T-helper 1 cell (primary cell): Measurements from ENCODE around the gene NPC2.
"Not testable (repeated sequence)": the region's sequence is repeated elsewhere in the genome, so short reads cannot be mapped to it uniquely, and the experiment has no call there.

Experiments
- DNase-seq, 5 donors: peaks; one replicate each; pipeline ENCODE4 v3.0.0-alpha.2; 2012 to 2020

The NPC2 gene

DNA sequence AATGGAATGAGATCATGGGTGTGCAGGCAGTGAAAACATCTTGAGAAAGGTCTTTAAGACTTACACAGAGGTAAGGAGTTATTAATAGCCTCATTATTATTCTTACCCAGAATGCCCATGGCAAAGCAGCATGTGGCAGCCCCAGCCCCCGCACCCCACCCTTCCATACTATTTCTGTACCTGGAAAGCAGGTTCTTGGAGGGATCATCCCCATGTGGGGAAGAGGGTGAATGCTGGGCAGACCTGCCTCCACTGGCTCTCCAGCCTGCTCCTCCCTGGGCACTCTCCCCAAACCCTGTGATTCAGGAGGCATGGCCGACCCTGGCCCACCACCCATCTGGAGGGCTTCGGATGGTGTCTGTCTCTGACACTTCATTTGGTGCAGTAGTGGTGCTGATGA, 28.3 kb downstream of the NPC2 start:
- DNase-seq, result no peak

DNA sequence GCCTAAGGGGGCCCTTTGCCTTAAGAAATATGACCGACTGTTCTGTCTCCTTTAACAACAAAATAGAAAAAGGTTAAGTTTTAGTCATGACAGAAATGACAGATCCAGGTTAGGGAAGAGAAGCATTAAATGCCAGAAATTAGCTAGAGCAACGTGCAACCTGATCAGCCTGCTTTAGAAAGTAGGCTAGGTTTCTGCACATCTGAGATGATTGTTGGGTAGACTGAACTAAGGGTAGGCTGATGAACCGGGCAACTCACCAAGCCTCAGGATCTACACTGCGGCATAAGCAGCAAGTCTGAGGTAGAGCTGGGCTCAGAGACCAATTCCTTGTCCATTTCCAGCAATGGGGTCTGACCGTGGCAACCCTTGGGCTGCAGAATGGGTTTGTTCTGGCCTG, 29.4 kb downstream of the NPC2 start:
- DNase-seq, result no peak

DNA sequence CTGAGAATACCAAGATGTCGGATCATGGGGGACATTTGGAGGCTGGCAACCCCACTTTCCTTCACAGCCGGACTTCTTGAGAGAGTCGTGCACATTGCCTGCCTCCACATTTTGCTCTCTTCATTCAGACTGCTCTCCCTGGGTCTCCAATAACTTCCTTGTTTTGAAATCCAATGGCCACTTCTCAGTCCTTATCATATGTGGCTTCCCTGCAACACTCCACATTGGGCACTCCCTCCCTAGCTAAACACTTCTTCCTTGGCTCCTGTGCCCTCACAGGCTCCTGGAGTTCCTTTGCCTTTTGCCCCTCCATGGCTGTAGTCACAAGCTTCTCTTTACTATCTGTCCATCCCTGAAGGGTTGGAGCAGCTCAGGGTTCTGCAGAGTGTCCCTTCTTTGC, 30.1 kb downstream of the NPC2 start:
- DNase-seq, result no peak

DNA sequence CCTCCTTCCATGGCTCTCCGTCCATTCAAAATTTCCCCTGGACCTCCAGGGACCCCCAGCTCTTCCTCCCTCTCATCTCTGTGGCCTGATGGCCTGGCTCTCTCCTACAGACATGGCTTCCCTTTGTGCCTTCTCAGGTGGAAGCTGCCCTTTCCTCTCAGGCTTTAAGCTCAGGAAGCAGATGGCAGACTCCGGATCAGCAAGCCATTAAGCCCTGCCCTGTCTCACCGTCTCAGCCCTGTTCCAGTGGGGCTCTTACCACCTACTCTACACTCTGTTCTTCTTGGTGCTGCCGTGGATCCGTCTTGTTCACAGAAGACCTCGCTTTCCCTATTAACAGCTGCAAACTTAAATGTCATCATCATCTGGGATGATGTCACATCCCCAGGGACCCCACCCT, 33.1 kb downstream of the NPC2 start:
- DNase-seq, result no peak

DNA sequence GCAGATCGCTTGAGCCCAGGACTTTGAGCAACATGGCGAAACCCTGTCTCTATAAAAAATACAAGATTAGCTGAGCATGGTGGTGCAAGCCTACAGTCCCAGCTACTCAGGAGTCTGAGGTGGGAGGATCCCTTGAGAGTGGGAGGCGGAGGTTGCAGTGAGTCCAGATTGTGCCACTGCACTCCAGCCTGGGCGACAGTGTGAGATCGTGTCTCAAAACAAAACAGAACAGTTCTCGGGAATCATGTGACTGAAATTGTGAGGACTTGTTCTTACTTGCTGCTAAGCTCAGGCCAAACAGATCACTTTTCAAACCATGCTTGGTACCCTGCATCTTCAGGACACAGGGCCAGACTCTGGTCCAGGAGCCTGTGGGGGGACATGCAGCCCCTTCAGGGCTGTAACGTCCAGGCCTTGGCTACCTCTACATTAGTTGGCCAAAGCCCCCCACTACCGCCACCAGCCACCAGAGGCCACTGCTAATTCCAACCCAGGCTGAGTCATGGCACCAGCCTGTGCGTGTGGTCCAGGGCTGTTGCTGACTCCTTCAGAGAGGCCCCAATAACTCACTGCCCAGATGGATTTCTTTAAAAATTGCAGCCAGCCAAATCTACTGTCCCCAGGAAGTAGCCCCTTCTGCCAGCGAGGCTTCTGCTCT, 33.7 kb downstream of the NPC2 start:
- DNase-seq, result no peak

DNA sequence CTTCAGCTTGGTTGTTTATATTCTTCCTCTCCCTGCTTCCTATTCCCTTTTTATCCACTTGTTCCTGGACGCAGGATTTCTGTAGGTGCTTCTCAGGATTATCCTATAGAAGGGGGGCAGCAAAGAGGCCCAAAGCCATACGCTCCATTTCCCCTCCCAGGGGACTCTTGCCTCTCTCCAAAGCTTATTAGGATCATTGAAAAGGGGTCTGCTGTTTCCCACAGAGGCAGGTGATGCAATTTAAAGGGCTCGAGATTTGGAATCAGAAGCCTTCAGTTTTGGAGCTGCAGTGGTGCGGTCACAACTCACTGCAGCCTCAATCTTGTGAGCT, 35.6 kb downstream of the NPC2 start:
- DNase-seq, result no peak

DNA sequence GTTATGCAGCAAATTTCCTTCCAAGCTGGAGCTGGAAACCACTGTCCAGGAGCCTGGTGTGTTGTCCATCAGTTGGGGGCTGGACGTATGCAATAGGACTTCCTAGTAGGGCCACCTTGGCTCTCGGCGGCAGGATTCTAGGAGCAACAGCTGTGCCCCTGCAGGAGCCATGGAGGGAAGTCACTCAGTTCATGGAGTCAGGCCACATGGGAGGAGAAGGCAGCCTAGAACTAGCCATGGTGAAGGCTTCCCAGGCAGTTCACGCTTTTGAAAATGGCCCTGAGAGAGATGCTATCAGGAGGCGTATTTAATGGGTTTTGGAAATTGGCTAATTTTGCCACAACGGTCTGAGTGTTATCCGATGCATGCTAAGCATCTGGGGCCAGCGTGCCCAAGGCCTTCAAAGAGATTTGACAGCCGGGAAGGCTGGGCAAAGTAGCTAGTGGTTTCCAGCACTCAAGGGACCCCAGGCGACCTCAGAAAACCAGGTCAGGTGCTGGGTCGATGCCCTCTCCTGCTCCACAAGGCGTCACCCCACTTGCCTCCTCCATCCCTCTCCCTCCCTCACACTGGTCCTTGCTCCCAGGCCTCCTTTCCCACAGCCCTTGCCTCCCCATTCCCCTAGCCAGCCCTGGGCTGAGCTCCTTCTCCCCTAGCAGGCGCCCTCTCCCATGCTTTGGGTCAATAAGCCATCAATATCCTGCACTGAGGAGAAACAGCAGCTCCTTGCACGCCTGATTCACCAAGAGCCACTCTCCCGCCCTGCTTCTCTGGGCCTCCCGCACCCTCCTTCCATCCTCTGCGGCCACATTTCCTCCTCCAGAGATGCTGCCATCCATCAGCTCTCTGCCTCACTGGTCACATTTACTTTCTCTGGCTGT, 36.2 kb downstream of the NPC2 start:
- no peak for DNase-seq

DNA sequence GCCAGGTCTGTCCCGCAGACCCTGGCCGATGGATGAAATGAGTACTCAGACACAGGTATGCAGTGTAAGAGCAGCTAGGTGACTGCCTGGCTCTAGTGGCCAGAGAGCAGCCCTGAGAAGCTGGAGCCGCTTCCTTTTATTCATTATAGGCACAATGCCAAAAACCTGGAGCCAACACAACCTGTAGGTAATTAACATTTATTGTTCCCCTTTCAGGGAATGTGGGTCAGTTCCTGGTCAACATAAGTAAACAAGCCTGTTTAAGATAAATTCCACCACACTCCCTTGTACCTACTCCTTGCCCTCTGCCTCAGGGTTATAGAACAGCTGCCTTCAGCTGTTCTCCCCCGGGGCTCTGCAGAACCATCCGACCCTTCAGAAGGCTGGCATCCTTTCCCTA, 38.7 kb downstream of the NPC2 start:
- DNase-seq, result not testable (repeated sequence)

DNA sequence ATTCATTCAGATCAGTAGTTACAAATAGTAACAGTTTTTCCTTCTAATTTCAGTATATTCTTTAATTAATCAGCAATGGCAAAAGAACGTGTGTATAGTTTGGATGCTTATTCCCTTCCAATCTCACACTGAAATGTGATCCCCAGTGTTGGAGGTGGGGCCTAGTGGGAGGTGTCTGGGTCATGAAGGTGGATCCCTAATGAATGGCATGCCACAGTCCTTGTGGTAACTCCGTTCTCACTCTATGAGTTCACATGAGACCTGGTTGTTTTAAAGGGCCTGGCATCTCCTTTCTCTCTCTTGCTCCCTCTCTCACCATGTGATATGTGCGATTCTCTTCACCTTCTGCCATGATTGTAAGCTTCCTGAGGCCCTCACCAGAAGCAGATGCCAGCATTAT, 48.2 kb downstream of the NPC2 start:
- DNase-seq, result no peak

DNA sequence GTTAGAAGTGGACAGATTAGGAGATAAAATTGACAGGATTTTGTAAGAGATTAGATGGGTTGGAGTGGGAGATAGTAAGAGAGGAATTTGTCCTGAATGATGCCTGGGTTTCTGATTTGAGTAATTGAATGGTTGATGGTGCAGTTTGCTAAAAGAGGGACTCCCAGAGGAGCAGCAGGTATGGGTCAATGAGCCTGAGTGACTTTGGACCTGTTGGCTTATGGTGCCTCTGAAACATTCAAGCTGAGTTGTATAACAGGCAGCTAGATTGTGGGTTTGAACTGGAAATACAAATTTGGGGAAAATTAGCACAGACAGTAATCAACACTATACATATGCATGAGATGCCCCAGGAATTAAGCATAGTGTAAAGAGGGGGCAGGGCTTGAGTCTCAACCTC, 50.3 kb downstream of the NPC2 start:
- DNase-seq, result no peak

DNA sequence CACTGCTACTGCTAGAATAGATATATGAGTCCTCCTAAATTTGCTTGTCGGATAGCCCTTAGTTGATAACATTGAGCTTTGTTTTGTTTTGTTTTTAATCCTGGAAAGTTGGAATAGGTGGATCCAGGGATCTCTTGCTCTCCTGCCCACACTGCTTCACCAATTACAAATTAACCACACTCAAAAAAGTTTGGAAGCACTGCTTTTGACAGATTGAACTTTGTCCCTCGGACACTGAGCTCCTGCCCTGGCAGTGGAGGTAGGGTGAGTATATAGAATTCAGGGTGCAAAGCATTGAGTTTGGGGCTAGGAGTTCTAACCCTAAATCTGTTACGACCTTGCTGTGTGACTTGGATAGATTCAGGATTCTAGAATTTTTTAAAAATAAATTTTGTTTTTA, 52.0 kb downstream of the NPC2 start:
- no peak for DNase-seq

DNA sequence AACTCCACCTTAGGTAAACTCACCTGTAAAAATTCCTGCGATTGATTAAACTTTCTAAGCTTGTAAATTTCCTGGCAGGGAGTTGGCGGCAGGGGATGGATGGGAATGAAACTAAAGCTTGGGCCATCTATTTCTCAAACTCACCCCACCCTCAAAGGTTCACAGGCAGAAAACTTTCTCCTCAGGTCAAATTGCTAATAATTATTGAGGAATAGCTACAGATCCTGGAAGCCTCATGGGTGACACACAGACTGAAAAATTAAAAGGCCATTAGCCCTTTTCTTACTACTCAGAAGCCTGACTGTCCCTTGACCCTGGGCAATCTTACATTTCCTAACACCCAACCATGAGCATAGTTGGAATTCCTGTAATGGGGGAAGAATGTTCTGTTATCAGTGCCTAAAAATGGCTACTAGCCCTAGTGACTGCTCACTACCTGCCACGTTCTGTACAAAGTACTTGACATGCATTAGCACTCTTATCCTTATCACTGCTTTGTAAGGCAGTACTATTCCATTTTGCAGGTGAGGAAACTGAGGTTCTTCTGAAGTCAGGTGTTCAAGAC, 54.7 kb downstream of the NPC2 start:
- DNase-seq, result no peak

DNA sequence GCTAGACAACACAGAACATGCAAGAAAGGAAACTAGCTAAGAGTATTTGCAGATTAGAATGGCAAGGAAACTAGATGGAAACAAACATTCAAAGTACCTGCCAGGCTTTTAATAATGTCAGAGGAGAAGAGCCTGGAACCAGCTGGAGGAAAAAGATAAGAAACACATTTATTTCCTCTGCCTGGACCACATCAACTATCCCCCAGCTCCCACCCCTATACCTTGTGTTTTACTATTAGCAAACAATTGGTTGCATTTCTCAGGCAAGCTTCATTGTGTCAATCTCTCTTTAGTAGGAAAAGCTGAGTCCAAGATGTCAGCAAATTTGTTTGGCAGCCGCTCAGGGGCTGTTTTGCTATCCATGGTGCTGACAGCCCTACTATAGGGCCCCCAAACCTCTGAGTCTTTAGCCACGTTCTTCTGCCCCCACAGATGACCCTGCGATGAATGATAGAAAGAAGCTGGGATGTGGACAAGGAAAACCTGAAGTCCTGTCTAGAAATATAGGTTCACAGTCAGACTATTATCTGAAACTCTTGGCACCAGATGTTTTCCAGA, 55.5 kb downstream of the NPC2 start:
- DNase-seq, result no peak

DNA sequence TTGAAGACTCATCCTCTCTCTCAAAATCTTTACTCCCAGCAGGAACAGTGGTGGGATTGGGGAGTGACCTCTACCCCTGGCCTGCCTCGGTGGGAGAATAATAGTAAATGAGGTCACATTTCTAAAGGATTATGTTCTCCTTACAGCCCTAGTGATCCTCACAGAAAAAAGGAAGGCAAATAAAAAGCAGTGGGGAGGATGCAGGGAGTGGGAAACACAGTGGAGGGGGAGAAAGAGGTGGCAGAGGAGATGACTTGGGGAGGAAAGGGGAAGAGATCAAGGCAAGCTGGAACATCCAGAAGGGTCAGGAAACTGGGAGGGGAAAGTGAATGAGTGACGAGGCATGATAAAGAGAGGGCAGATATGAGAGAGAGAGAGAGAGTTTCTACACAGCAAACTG, 58.8 kb downstream of the NPC2 start:
- no peak for DNase-seq

DNA sequence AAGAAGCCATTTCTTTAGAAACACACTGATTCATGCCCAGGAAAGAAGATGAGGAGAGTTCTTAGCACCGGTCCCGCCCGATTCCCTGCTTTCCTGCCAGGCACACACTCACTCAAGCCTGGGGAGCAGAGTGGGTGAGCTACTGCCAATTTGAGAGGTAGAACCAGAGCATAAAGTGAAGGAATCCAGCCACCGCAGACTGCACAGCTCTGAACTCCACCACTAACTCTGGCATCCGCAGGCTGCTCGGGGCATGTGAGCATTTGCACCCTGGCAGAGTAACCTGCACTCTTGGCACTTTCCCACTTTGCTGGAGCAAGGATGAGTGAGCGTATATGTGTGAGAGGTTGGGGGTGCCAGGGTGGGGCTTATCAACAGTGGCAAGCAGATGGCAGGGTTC, 63.1 kb downstream of the NPC2 start:
- DNase-seq, result no peak
